ENCODE data around the gene CACNA1C. TPM values are rescaled to one million over a fixed set of nuclear protein-coding genes. Genes with fewer than 3 reads are reported as not detected.

Gene CACNA1C
- total RNA-seq, 4 donors from 2014 or later: 2.0 to 4.2 (median 2.5) TPM

DNA sequence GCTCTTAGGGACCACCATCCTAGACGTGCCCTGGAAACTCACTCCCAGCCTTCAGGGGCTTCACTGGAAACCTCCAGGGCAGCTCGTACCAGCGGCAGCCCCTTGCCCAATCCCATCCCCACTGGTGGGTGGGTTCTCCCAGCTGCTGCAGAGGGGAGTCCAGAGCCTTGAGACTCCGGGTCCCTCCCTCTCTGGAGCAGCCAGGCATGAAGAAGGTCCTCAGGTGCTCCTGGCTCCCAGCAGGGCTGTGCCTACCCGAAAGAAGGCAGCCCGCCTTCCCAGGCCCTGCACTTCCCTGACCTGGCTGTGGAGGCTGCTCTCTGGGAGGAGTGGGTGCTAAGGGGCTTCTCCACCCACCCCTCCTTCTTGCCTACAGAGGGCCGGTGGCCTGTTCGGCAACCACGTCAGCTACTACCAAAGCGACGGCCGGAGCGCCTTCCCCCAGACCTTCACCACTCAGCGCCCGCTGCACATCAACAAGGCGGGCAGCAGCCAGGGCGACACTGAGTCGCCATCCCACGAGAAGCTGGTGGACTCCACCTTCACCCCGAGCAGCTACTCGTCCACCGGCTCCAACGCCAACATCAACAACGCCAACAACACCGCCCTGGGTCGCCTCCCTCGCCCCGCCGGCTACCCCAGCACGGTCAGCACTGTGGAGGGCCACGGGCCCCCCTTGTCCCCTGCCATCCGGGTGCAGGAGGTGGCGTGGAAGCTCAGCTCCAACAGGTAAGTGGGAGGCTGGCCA lies 626.5 kb downstream of the CACNA1C start:
- no peaks in the 10 kb centered on the region for H3K9me3 ChIP-seq
- H3K27me3 ChIP-seq: no peaks in the 10 kb centered on the region
- no peak overlapping the region for H3K4me3 ChIP-seq (replicated peaks in 1 of 3)
- intact Hi-C loops (cut with DNase I): no loop called here
- peaks cover 0 to 10% of the 10 kb centered on the region in 2 donors for H3K4me1 ChIP-seq
- no peaks in the 10 kb centered on the region for H3K36me3 ChIP-seq
- WGBS, 2 donors: 85 to 90% methylated on average over 22 to 31 of the region's 33 CpGs
- H3K27ac ChIP-seq: no peak overlapping the region
- no peak for DNase-seq
- no peak for TF ChIP-seq POLR2A (IDR thresholded peaks at IDR 0.05)
- TF ChIP-seq, protein P1, sequence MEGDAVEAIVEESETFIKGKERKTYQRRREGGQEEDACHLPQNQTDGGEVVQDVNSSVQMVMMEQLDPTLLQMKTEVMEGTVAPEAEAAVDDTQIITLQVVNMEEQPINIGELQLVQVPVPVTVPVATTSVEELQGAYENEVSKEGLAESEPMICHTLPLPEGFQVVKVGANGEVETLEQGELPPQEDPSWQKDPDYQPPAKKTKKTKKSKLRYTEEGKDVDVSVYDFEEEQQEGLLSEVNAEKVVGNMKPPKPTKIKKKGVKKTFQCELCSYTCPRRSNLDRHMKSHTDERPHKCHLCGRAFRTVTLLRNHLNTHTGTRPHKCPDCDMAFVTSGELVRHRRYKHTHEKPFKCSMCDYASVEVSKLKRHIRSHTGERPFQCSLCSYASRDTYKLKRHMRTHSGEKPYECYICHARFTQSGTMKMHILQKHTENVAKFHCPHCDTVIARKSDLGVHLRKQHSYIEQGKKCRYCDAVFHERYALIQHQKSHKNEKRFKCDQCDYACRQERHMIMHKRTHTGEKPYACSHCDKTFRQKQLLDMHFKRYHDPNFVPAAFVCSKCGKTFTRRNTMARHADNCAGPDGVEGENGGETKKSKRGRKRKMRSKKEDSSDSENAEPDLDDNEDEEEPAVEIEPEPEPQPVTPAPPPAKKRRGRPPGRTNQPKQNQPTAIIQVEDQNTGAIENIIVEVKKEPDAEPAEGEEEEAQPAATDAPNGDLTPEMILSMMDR (IDR thresholded peaks at IDR 0.05): no peak

DNA sequence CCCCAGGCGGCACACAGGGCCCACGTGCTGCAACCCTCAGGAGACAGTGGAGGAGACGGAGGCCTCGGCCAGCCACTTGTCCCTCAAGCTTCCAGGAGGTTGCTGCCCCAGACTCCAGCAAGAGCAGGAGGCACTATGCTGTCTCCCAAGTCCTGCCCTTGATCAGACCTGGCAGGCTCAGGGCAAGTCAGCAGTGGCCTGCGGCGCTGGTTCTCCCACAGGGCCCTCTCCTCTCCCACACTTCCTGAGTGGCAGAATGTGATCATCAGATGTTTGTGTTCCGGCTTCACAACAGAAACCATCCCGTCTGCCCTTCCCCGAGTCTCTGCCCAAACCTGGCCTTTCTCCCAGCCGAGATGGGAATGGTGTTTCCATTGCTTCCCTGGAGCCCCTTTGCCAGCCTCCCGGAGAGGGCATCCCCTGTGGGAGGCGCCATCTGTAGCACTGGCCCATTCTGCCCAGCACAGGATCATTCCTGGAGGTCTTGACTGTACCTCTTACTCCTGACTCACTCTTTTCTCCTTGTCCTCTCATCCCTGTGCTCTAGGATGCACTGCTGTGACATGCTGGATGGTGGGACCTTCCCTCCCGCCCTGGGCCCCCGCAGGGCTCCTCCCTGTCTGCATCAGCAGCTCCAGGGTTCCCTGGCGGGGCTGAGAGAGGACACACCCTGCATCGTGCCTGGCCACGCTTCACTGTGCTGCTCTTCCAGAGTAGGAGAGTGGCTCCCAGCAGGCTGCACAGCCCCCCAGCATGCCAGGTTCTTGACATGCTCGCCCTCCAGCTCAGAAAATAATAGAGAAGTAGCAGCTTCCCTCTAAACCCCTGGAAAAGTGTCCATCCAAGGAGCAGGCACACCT lies 627.3 kb downstream of the CACNA1C start:
- Histone ChIP-seq H3K36me3 (no peaks in the 10 kb centered on the region), H3K4me1 (peaks cover 0 to 10% of the 10 kb centered on the region in 2 donors), H3K27me3 (no peaks in the 10 kb centered on the region), H3K9me3 (no peaks in the 10 kb centered on the region), H3K27ac (no peak overlapping the region), H3K4me3 (replicated peaks in 1 of 3) (no peak overlapping the region)
- 83 to 88% methylated on average over 15 to 16 of the region's 18 CpGs for WGBS, 2 donors
- no peak for DNase-seq
- TF ChIP-seq, protein P1 (IDR thresholded peaks at IDR 0.05): no peak
- TF ChIP-seq POLR2A (IDR thresholded peaks at IDR 0.05): no peak
- intact Hi-C loops (cut with DNase I): no loop called here

DNA sequence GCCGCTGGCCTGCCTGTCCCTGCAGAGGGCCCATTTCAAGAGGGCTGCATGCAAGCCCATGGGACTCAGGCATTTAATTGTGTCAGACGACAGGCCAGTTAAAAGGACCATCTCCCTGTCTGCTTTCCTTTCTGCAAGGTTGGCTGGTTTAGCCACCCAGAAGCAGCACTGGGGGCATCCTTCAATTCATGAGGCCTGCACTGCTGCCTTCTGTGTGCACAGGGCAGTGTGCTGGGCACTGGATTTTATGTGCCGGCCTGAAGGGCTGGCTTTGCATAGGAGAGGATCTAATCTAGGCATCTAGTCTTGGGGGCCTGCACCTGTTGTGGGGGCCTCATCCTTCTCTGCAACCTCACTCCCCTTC lies 627.9 kb downstream of the CACNA1C start:
- TF ChIP-seq, protein P1 (IDR thresholded peaks at IDR 0.05): no peak
- TF ChIP-seq POLR2A (IDR thresholded peaks at IDR 0.05): no peak
- 90 to 100% methylated on average over 2 to 3 of the region's 3 CpGs for WGBS, 2 donors
- Histone ChIP-seq H3K4me3 (replicated peaks in 1 of 3) (no peak overlapping the region), H3K27ac (no peak overlapping the region), H3K9me3 (no peaks in the 10 kb centered on the region), H3K27me3 (no peaks in the 10 kb centered on the region), H3K36me3 (no peaks in the 10 kb centered on the region), H3K4me1 (peaks cover 0 to 10% of the 10 kb centered on the region in 2 donors)
- no peak for DNase-seq
- intact Hi-C loops (cut with DNase I): no loop called here

DNA sequence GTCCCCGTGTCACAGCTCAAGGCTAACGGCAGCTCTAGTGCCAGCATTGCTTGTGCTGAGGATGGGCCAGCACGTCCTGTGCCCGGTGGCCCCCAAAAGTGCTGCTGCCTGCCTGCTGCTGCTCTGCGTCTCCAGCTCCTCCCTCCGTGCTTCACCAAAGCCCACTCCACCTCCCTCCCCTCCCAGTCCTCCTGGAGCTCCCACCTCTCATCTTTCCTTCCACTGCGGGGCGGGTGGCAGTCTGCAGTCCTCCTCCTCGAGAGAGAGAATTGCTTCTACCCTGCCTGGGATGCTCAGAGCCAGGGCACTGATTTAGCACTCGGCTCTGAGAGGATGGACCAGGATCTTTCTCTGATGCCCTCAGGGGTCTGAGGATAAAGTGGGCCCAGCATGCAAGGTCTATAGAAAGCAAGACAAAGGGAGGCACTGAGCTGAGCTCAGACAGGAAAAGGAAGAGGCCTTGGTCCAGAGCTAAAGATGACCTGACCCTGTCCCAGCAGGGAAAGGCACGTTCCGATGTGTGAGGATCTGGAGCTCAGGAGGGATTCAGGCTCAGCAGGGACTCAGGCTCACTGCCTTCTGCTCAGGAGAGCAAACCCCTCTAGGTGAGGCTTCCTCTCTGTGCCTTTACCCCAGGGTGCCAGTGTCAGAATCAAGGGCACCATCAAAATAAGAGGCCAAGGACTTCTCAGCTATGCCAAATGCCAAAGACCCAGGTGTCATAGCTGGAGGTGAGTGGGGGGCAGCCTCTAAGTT lies 628.8 kb downstream of the CACNA1C start:
- H3K36me3 ChIP-seq: no peaks in the 10 kb centered on the region
- intact Hi-C loops (cut with DNase I): no loop called here
- TF ChIP-seq, protein P1 (IDR thresholded peaks at IDR 0.05): no peak
- TF ChIP-seq POLR2A (IDR thresholded peaks at IDR 0.05): no peak
- H3K27me3 ChIP-seq: no peaks in the 10 kb centered on the region
- no peaks in the 10 kb centered on the region for H3K9me3 ChIP-seq
- no peak for DNase-seq
- peaks cover 0 to 10% of the 10 kb centered on the region in 2 donors for H3K4me1 ChIP-seq
- H3K4me3 ChIP-seq (replicated peaks in 1 of 3): no peak overlapping the region
- no peak overlapping the region for H3K27ac ChIP-seq
- WGBS, 2 donors: 68 to 73% methylated on average over 10 of the region's 12 CpGs
